ENCODE measurements around the gene NTM.

NTM gene

GRCh38 chr11:132256528-132257279 is 886.3 kb downstream of the NTM start:
- in situ Hi-C loops (cut with MboI; ENCODE audit: low sequenced_read_pairs): no loop called here

- in situ Hi-C loops (cut with MboI; ENCODE audit: low sequenced_read_pairs): no loop called here
Observed at GRCh38 chr11:132257871-132258270, 887.5 kb downstream of the NTM start.

GRCh38 chr11:132258875-132259274 is 888.5 kb downstream of the NTM start:
- in situ Hi-C loops (cut with MboI; ENCODE audit: low sequenced_read_pairs): no loop called here

- in situ Hi-C loops (cut with MboI; ENCODE audit: low sequenced_read_pairs): no loop called here
Observed at GRCh38 chr11:132260636-132261035, 890.2 kb downstream of the NTM start.

- in situ Hi-C loops (cut with MboI; ENCODE audit: low sequenced_read_pairs): no loop called here
Observed at GRCh38 chr11:132263241-132263640, 892.8 kb downstream of the NTM start.

- in situ Hi-C loops (cut with MboI; ENCODE audit: low sequenced_read_pairs): no loop called here
Observed at GRCh38 chr11:132263875-132264274, 893.5 kb downstream of the NTM start.

GRCh38 chr11:132264616-132265015 is 894.2 kb downstream of the NTM start:
- in situ Hi-C loops (cut with MboI; ENCODE audit: low sequenced_read_pairs): no loop called here

GRCh38 chr11:132278801-132279574 is 908.6 kb downstream of the NTM start:
- in situ Hi-C loops (cut with MboI; ENCODE audit: low sequenced_read_pairs): no loop called here

GRCh38 chr11:132284048-132284447 is 913.6 kb downstream of the NTM start:
- in situ Hi-C loops (cut with MboI; ENCODE audit: low sequenced_read_pairs): no loop called here

GRCh38 chr11:132284611-132285010 is 914.2 kb downstream of the NTM start:
- in situ Hi-C loops (cut with MboI; ENCODE audit: low sequenced_read_pairs): no loop called here

- in situ Hi-C loops (cut with MboI; ENCODE audit: low sequenced_read_pairs): no loop called here
Observed at GRCh38 chr11:132285631-132286030, 915.2 kb downstream of the NTM start.

- in situ Hi-C loops (cut with MboI; ENCODE audit: low sequenced_read_pairs): no loop called here
Observed at GRCh38 chr11:132286106-132286505, 915.7 kb downstream of the NTM start.

GRCh38 chr11:132288036-132288435 is 917.6 kb downstream of the NTM start:
- in situ Hi-C loops (cut with MboI; ENCODE audit: low sequenced_read_pairs): no loop called here

- in situ Hi-C loops (cut with MboI; ENCODE audit: low sequenced_read_pairs): no loop called here
Observed at GRCh38 chr11:132289590-132290256, 919.3 kb downstream of the NTM start.

- in situ Hi-C loops (cut with MboI; ENCODE audit: low sequenced_read_pairs): no loop called here
Observed at GRCh38 chr11:132293586-132293985, 923.2 kb downstream of the NTM start.

GRCh38 chr11:132296946-132297610 is 926.7 kb downstream of the NTM start:
- in situ Hi-C loops (cut with MboI; ENCODE audit: low sequenced_read_pairs): no loop called here

- in situ Hi-C loops (cut with MboI; ENCODE audit: low sequenced_read_pairs): no loop called here
Observed at GRCh38 chr11:132298357-132298756, 927.9 kb downstream of the NTM start.

- in situ Hi-C loops (cut with MboI; ENCODE audit: low sequenced_read_pairs): no loop called here
Observed at GRCh38 chr11:132300283-132300682, 929.9 kb downstream of the NTM start.

GRCh38 chr11:132301465-132301864 is 931.0 kb downstream of the NTM start:
- in situ Hi-C loops (cut with MboI; ENCODE audit: low sequenced_read_pairs): no loop called here

- in situ Hi-C loops (cut with MboI; ENCODE audit: low sequenced_read_pairs): no loop called here
Observed at GRCh38 chr11:132301900-132302299, 931.5 kb downstream of the NTM start.

- in situ Hi-C loops (cut with MboI; ENCODE audit: low sequenced_read_pairs): no loop called here
Observed at GRCh38 chr11:132307309-132308020, 937.0 kb downstream of the NTM start.

All from HL-60/S4 (cell line).